Fibroblast of skin of left biceps (primary cell): Measurements from ENCODE around the gene SPIN1.

ENCODE experiments used
- DNase-seq, 2 experiments: peaks; one replicate each; pipeline ENCODE4 v3.0.0-alpha.2; 2013; ENCODE audit warnings: low read depth in 2 of 2

SPIN1 gene

GRCh38 chr9:88436379-88436778 lies 48.1 kb downstream of the SPIN1 start:
- DNase-seq, result no peak

GRCh38 chr9:88437210-88438146 lies 49.2 kb downstream of the SPIN1 start:
- DNase-seq, result no peak

- no peak for DNase-seq
Measured at GRCh38 chr9:88438811-88439210, 50.6 kb downstream of the SPIN1 start.

- no peak for DNase-seq
Measured at GRCh38 chr9:88441301-88442007, 53.2 kb downstream of the SPIN1 start.

- DNase-seq, result no peak
Measured at GRCh38 chr9:88443480-88444113, 55.4 kb downstream of the SPIN1 start.

- DNase-seq, result no peak
Measured at GRCh38 chr9:88446728-88447127, 58.5 kb downstream of the SPIN1 start.

GRCh38 chr9:88447431-88447830 lies 59.2 kb downstream of the SPIN1 start:
- DNase-seq, result no peak

GRCh38 chr9:88451160-88451559 lies 62.9 kb downstream of the SPIN1 start:
- DNase-seq, result no peak

GRCh38 chr9:88458716-88459465 lies 70.6 kb downstream of the SPIN1 start:
- peak; percentile 88 to 90 for DNase-seq

- DNase-seq, result no peak
Measured at GRCh38 chr9:88460587-88461332, 72.5 kb downstream of the SPIN1 start.

- DNase-seq, result peak in 1 of 2 experiments; percentile 19
Measured at GRCh38 chr9:88462191-88462590, 73.9 kb downstream of the SPIN1 start.

GRCh38 chr9:88464851-88465250 lies 76.6 kb downstream of the SPIN1 start:
- no peak for DNase-seq

GRCh38 chr9:88468226-88468625 lies 80.0 kb downstream of the SPIN1 start:
- DNase-seq, result no peak

GRCh38 chr9:88476491-88477271 lies 88.4 kb downstream of the SPIN1 start:
- peak in 1 of 2 experiments; percentile 15 for DNase-seq

GRCh38 chr9:88477300-88477751 lies 89.1 kb downstream of the SPIN1 start:
- DNase-seq, result peak; percentile 95

GRCh38 chr9:88478246-88478645 lies 90.0 kb downstream of the SPIN1 start:
- no peak for DNase-seq

GRCh38 chr9:88481933-88482332 lies 93.7 kb downstream of the SPIN1 start:
- DNase-seq, result no peak

- DNase-seq, result no peak
Measured at GRCh38 chr9:88488166-88488565, 99.9 kb downstream of the SPIN1 start.

GRCh38 chr9:88494983-88495721 lies 106.9 kb downstream of the SPIN1 start:
- DNase-seq, result no peak
